GM12878 (cell line): ENCODE measurements around the gene ACRBP.

Experiments used
- BHLHE40 ChIP-seq, 2 experiments: fragments of 450-650 bp in 1 of 2; IDR thresholded peaks; 2 replicates each; pipeline ENCODE4 v1.6.1; 2011 to 2017; ENCODE audit warnings: low read depth in 2 of 2, borderline replicate concordance in 1 of 2, improper control_type of control experiment in 1 of 2, low read length in 1 of 2, mild to moderate bottlenecking in 1 of 2
- CEBPZ ChIP-seq: fragments of 150-350 bp; IDR thresholded peaks from 2 replicates; pipeline ENCODE4 v1.6.1; 2016; ENCODE audit warnings: low read depth, low read length
- ESRRA ChIP-seq: IDR thresholded peaks from 2 replicates; pipeline ENCODE4 v1.6.1; 2012; ENCODE audit warnings: mild to moderate bottlenecking, low read length, improper control_type of control experiment
- FOXM1 ChIP-seq: IDR thresholded peaks from 2 replicates; pipeline ENCODE4 v1.6.1; 2012; ENCODE audit warnings: low read depth, mild to moderate bottlenecking, inconsistent platforms, low read length, moderate library complexity
- NFIC ChIP-seq: IDR thresholded peaks from 2 replicates; pipeline ENCODE4 v1.6.1; 2012; ENCODE audit warnings: low read depth, mild to moderate bottlenecking, inconsistent platforms, low read length, moderate library complexity
- POLR2AphosphoS5 ChIP-seq: IDR thresholded peaks from 2 replicates; pipeline ENCODE4 v1.6.1; 2011; ENCODE audit warnings: mild to moderate bottlenecking, low read length, inconsistent platforms
- PRDM15 ChIP-seq: fragments of 450-650 bp; formaldehyde crosslinking; IDR thresholded peaks from 2 replicates; pipeline ENCODE4 v1.4.0; 2020; ENCODE audit warnings: mild to moderate bottlenecking, moderate library complexity
- RAD21 ChIP-seq: IDR thresholded peaks from 2 replicates; pipeline ENCODE4 v1.6.1; 2011; ENCODE audit warnings: mild to moderate bottlenecking, low read depth, low read length, moderate library complexity; ENCODE audit not compliant: insufficient read depth
- SRF ChIP-seq, 2 experiments: IDR thresholded peaks; 2 replicates each; pipeline ENCODE4 v1.6.1; 2011; ENCODE audit warnings: low read depth in 2 of 2, low read length in 2 of 2, mild to moderate bottlenecking in 1 of 2, moderate library complexity in 1 of 2
- TAF1 ChIP-seq: IDR thresholded peaks from 2 replicates; pipeline ENCODE4 v1.6.1; 2011; ENCODE audit warnings: mild to moderate bottlenecking, low read depth, low read length, borderline replicate concordance
- YBX1 ChIP-seq: fragments of 450-650 bp; IDR thresholded peaks from 2 replicates; pipeline ENCODE4 v1.6.1; 2016; ENCODE audit warnings: antibody characterized with exemption
- ZNF217 ChIP-seq: fragments of 450-650 bp; IDR thresholded peaks from 2 replicates; pipeline ENCODE4 v1.6.1; 2017; ENCODE audit warnings: antibody characterized with exemption, mild to moderate bottlenecking
- ZNF274 ChIP-seq: IDR thresholded peaks from one replicate; pipeline ENCODE4 v1.8.0; 2011; ENCODE audit not compliant: insufficient read length, insufficient read depth

- TF ChIP-seq SRF (IDR thresholded peaks at IDR 0.05; ENCODE audit: low read depth in 2 of 2, low read length in 2 of 2) (no peak), ZNF274 (peak; percentile 55), ESRRA (no peak), TAF1 (no peak), RAD21 (no peak), PRDM15 (CRISPR knock-in tag) (no peak), ZNF217 (no peak), POLR2AphosphoS5 (no peak), YBX1 (no peak), CEBPZ (no peak), NFIC (no peak), BHLHE40 (IDR thresholded peaks at IDR 0.05; ENCODE audit: borderline replicate concordance in 1 of 2, low read depth in 2 of 2, low read length in 1 of 2) (no peak), FOXM1 (no peak)
Observed at GRCh38 chr12:6643569-6644256, 3.5 kb downstream of the ACRBP start.
